HUES48 (cell line): ENCODE data around the gene WNT3A.
"Not testable (repeated sequence)": the region's sequence is repeated elsewhere in the genome, so short reads cannot be mapped to it uniquely, and the experiment has no call there.

Source experiments
- H3K27ac ChIP-seq: one replicate; pipeline ENCODE4 v1.7.0; 2013; ENCODE audit warnings: low read depth, low read length, inconsistent platforms
- H3K27me3 ChIP-seq: 2 replicates; pipeline ENCODE4 v1.6.1; 2013; ENCODE audit warnings: mild to moderate bottlenecking, low read length; ENCODE audit not compliant: control insufficient read depth, insufficient read depth
- H3K36me3 ChIP-seq: 2 replicates; pipeline ENCODE4 v1.6.1; 2013; ENCODE audit warnings: low read length; ENCODE audit not compliant: control insufficient read depth, insufficient read depth
- H3K4me1 ChIP-seq: 2 replicates; pipeline ENCODE4 v1.6.1; 2013; ENCODE audit warnings: mild to moderate bottlenecking, low read length; ENCODE audit not compliant: control insufficient read depth, insufficient read depth
- H3K4me3 ChIP-seq: 2 replicates; pipeline ENCODE4 v1.5.1; 2013; ENCODE audit warnings: mild to moderate bottlenecking, low read depth, low read length
- H3K9ac ChIP-seq: 2 replicates; pipeline ENCODE4 v1.6.1; 2013; ENCODE audit warnings: mild to moderate bottlenecking, low read depth, low read length, moderate library complexity
- H3K9me3 ChIP-seq: 2 replicates; pipeline ENCODE4 v1.6.1; 2013; ENCODE audit warnings: low read length; ENCODE audit not compliant: control insufficient read depth, insufficient read depth

The WNT3A gene

GRCh38 chr1:228015276-228016180 lies 8.7 kb downstream of the WNT3A start:
- Histone ChIP-seq H3K36me3 (no peaks in the 10 kb centered on the region), H3K27ac (no peak overlapping the region), H3K9ac (no peak overlapping the region), H3K4me1 (no peaks in the 10 kb centered on the region), H3K27me3 (peaks cover 62% of the 10 kb centered on the region), H3K4me3 (no peak overlapping the region), H3K9me3 (no peaks in the 10 kb centered on the region)

DNA sequence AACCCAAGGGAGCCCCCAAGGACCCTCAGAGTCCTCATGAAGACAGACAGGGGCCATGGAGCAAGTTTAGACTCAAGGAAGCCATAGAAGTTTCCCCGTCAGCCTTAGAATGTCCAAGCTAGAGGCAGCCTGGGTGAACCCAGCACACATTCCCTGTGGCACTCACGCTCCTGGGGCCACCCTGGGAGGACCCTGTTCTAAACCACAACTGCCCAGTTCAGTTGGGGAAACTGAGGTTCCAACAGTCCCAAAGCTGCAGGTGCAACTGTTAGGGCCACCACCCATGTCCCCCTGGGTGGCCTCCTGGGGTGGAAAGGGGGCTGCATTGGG lies 9.3 kb downstream of the WNT3A start:
- H3K4me3 ChIP-seq, result no peak overlapping the region
- no peak overlapping the region for H3K9ac ChIP-seq
- no peak overlapping the region for H3K27ac ChIP-seq
- no peaks in the 10 kb centered on the region for H3K36me3 ChIP-seq
- H3K27me3 ChIP-seq, result peaks cover 55% of the 10 kb centered on the region
- H3K4me1 ChIP-seq, result no peaks in the 10 kb centered on the region
- H3K9me3 ChIP-seq, result no peaks in the 10 kb centered on the region

GRCh38 chr1:228016653-228017355 lies 10.0 kb downstream of the WNT3A start:
- Histone ChIP-seq H3K4me3 (no peak overlapping the region), H3K9ac (no peak overlapping the region), H3K36me3 (no peaks in the 10 kb centered on the region), H3K27me3 (peaks cover 52% of the 10 kb centered on the region), H3K4me1 (no peaks in the 10 kb centered on the region), H3K9me3 (no peaks in the 10 kb centered on the region), H3K27ac (no peak overlapping the region)

- no peaks in the 10 kb centered on the region for H3K36me3 ChIP-seq
- no peak overlapping the region for H3K4me3 ChIP-seq
- no peaks in the 10 kb centered on the region for H3K4me1 ChIP-seq
- peaks cover 47% of the 10 kb centered on the region for H3K27me3 ChIP-seq
- H3K27ac ChIP-seq, result no peak overlapping the region
- H3K9ac ChIP-seq, result no peak overlapping the region
- no peaks in the 10 kb centered on the region for H3K9me3 ChIP-seq
Observed at GRCh38 chr1:228017356-228018124, 10.7 kb downstream of the WNT3A start.

DNA sequence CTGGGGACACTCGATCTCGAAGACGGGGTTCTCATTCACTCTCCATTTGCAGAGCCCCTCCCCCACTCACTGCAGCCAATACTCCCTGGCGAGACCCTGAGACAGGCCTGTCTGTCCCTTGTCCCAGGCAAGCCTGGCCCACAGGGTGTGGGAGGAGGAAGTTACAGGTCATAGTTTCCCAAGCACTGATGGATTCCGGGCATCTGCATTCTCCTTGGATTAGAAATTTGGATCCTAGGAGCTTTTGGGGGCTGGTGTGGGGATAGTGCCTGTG lies 11.3 kb downstream of the WNT3A start:
- Histone ChIP-seq H3K9ac (no peak overlapping the region), H3K36me3 (no peaks in the 10 kb centered on the region), H3K4me1 (no peaks in the 10 kb centered on the region), H3K27me3 (peaks cover 42% of the 10 kb centered on the region), H3K9me3 (no peaks in the 10 kb centered on the region), H3K4me3 (no peak overlapping the region), H3K27ac (no peak overlapping the region)

DNA sequence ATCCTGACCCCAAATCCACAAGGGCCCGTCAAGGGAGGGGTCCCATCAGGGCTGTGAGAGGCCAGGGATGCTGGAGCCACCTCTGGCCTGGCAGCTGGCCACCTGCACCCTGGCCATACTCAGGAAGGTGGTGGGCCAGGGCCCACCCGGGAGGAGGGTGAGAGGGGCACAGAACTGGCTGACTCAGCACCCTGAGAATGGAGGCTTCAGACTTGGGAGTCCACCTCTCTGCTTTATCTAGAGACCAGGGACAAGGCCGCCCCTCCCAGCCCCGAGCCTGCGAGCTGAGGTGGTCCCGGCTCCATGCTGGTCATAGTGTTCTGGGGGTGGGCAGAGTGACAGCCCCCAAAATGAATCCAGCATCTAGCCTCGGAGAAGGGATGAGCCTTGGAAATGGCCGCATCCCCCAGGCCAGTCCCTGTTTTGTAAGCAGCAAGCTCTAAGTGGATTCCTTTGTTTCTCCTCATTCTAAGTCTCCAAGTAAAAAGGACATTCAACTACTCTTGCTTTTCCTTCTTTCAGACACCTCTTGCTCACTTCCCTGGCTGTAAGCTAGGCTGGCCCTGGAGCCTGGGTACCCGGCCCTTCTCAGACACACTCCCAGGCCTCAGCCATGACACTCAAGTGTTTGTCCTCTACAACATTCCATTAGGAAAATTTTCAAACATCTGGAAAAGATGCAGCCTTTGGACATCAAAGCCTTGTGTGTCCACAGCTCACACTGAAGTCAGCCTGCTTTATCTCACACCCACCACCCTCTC lies 12.3 kb downstream of the WNT3A start:
- no peak overlapping the region for H3K27ac ChIP-seq
- H3K36me3 ChIP-seq, result no peaks in the 10 kb centered on the region
- H3K27me3 ChIP-seq, result peaks cover 43% of the 10 kb centered on the region
- no peaks in the 10 kb centered on the region for H3K9me3 ChIP-seq
- no peak overlapping the region for H3K4me3 ChIP-seq
- no peaks in the 10 kb centered on the region for H3K4me1 ChIP-seq
- H3K9ac ChIP-seq, result no peak overlapping the region

GRCh38 chr1:228019722-228020083 lies 12.9 kb downstream of the WNT3A start:
- H3K36me3 ChIP-seq, H3K9me3 ChIP-seq, H3K4me3 ChIP-seq, H3K9ac ChIP-seq, H3K27ac ChIP-seq, H3K4me1 ChIP-seq: not testable (repeated sequence)
- H3K27me3 ChIP-seq, result peaks cover 43% of the 10 kb centered on the region

DNA sequence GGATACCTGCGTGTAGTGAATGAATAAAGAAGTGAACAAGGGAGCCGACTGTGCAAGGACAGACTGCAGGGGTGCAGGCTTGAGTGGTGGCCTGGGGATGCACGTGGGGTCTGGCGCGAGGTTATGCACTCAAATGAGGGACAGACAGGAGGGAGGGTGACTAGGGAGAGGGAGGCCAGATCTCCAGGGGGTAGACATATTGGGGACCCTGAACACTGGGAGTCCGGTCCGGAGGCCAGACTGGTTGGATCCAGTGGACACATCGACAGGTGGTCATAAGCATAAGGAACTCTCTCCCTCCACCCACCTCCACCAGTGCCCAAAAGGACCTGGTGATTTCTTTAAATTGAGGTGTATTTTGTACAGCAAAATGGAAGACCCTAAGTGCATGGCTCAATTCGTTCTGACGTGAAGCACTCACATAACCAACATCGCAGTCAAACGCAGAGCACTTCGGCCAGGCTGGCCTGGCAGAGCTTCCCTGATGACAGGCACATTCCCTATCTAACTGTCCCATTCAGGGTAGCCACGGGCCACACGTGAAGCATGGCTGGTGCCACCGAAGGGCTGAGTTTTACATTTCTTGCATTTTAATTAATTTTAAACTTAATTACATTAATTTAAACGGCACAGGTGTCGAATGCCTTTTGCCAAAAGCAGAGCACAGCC lies 14.0 kb downstream of the WNT3A start:
- H3K9me3 ChIP-seq, result no peaks in the 10 kb centered on the region
- H3K4me1 ChIP-seq, result no peaks in the 10 kb centered on the region
- peaks cover 40% of the 10 kb centered on the region for H3K27me3 ChIP-seq
- H3K9ac ChIP-seq, result no peak overlapping the region
- no peak overlapping the region for H3K27ac ChIP-seq
- H3K4me3 ChIP-seq, result no peak overlapping the region
- H3K36me3 ChIP-seq, result no peaks in the 10 kb centered on the region

DNA sequence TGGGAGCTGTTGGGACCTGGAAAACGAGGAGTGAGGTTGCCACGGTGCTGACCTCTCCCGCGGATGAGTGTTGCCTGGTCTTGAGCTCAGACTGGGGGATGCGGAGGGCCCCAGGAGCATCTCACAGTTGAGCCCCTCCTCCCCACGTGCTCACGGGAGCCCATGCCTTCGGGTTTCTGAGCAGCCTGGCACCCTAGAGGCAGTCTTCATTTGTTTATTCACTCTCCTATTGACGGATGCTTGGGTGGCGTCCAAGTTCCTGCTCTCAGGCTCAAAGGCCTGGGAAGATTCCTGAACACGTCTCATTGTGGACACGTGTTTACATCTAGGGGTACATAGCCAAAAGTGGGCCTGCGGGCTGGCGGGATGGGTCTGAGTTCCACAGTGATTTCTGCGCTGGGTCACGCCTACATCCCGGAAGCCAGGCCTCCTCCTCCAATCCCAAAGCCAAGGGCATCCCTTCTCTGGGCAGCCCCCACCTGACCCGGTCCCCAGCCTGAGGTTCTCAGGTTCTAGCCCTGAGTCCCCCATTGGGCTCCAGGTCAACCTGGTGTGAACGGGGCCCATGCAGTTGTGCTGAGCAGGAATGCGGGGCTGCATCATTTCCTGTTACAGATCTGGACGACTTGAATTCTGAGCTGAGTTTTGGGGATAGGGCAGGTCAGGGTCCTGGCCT lies 14.7 kb downstream of the WNT3A start:
- Histone ChIP-seq H3K9me3 (no peaks in the 10 kb centered on the region), H3K27me3 (peaks cover 34% of the 10 kb centered on the region), H3K36me3 (no peaks in the 10 kb centered on the region), H3K27ac (no peak overlapping the region), H3K9ac (no peak overlapping the region), H3K4me3 (no peak overlapping the region), H3K4me1 (no peaks in the 10 kb centered on the region)
